ENCODE measurements around the gene KIF26B. TPM values are rescaled to one million over a fixed set of nuclear protein-coding genes. Genes with fewer than 3 reads are reported as not detected.

Gene KIF26B
- polyA plus RNA-seq, 5 donors, result 3.5 to 8.5 (median 5.1) TPM

DNA sequence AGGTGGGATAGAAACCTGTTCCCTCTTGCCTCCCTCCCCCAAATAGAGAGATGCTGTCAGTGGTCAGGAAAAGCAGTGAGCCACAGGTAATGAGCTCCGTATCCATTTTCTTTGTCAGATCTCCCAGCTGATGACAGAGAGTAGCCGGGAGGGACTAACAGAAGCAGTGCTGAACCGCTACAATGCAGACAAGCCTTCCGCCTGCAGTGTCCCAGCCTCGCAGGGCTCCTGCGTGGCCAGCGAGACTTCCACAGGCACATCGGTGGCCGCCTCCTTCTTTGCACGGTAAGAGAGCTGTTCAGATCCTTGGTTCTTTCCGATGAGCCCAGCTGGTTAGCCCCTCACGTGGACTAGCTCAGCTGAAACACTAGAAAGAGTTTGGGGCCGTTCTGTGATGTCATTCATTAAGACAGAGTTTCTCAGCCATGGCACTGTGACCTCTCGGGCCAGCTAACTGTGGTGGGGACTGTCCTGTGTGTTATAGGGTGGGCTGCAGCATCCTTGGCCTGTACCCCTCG lies 264.7 kb downstream of the KIF26B start:
- DNase-seq, result no peak

DNA sequence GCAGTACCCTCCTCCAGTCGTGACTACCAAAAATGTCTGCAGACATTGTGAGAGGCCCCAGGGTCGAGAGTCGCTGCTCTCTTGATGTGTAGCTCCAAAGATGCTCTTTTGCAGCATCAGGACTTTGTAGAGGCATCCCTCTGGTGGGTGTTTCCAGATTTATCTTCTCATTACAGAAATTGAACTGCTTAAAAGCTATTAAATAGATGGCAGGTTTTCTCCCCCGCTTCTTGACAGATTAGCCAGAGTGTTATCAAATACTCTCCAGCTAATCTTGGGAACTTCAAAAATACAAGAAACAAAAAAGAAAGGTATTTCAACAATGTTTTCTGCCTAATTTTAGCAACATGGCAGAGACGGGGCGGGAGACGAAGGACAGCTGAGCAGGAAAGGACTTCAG lies 265.2 kb downstream of the KIF26B start:
- DNase-seq, result no peak

DNA sequence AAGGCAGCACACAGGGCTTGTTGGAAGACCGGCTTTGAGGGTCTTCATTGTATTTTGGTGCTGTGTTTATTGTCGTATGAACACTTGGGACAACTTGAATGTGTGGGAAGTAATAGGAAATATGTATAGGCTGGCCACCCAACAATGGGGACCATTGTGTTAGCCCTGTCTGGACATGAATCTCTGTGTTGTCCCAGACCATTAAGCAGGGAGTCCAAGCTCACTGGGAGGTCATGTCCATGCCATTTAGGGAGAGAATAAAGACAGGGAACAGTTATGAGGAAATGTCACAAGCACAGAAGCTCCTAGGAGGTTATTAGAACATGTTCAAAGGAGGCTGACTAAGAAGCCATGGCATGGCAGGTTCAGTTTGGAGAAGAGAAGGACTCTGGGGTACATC lies 266.1 kb downstream of the KIF26B start:
- DNase-seq, result no peak

DNA sequence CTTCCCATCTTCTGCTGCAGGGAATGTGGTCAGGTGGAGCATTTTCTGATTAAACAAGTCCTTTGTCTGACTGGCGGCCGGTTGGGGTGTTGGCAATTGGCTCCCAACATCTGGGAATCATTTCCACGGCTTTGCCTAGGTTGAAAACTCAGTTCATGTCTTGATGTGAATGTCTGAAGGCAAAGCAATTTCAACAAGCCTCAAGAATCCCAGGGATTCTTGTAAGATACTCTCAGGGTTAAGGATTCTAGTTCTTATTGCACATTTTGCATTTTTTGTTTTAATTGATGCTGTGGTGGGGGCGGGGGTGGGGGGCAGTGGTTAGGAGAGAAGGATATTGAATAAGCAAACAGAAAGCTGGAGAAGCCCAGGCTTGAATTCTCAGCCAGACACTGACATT lies 273.9 kb downstream of the KIF26B start:
- no peak for DNase-seq

DNA sequence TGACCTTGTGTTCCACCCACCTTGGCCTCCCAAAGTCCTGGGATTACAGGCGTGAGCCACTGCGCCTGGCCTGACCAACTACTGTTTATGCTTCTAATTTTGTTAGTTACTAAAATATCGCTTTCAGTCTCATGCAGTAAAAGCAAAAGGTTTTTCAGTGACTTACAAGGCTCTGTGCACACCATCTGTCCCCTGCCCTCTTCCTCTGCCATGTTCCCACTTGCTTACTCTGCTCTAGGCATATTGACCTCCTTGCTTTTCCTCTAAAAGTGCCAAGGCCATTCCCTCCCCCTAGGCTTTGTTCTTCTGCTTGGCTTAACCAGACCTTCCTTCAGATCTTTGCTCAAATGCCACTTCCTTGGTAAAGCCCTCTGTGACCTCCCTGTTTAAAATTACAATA lies 276.9 kb downstream of the KIF26B start:
- no peak for DNase-seq

DNA sequence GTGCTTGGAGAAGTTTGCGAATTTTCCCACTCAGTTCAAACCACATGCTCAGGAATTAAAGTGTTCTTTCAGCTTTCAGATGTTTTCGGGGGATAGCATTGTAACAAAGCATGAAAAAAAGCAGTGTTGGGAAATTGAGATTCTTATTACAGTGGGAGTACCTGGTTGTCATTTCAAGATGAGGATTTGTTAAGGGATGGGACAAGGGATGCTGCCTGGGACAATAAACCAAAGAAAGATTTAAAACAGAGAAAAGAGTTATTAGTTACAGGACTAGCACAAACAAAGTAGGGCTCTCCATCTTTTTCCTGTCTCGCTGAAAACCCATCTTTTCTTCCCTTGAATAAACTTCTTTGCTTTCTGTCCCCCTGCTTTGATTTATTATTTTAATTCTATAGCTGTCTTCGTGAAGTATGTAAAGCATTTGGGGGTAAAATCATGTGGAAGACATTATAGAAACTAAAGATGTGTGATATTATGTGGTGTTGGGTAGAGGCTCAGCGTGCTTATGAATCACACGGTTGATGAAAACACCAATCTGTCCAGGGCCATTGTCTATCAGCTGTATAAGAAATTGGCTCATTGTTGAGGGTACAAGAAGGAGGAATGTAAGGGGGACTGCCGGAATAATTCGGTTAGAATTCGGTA lies 277.6 kb downstream of the KIF26B start:
- no peak for DNase-seq

DNA sequence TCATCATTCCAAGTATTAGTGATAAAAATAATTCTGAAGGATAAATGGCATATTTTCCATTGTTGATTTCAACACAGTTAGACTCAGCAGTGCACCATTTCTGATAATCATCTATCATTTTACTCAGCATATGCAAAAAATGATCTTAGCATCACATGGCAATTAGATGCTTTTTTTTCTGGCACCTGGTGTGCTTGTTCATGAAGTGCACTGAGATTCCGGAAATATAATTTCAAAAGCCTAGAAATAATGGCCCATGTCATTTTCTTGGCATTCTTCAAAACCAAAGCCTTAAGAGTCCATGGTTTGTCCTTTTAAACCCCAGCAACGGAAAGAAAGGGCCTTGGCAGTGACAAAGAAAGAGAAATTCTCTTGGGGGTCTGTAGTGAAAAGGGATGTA lies 278.8 kb downstream of the KIF26B start:
- DNase-seq, result no peak

DNA sequence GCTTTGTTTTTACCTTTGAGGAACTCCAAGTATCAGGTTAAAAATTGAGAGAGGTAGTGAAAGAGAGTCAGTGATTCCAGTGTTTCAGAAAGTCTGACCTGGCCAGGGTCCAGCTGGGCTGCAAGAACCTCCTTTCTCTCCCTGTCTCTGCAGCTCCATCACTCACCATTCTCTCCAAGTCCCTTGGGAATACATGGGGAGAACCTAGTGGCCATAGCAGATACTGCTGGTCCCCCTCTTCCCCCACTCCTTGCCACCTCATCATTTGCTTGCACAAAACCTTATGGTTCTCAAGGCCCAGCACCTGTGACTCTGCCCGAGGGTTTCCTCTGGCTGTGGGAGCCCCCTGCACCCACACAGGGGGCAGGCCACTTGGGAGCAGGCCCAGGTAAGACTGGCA lies 279.5 kb downstream of the KIF26B start:
- DNase-seq, result no peak

DNA sequence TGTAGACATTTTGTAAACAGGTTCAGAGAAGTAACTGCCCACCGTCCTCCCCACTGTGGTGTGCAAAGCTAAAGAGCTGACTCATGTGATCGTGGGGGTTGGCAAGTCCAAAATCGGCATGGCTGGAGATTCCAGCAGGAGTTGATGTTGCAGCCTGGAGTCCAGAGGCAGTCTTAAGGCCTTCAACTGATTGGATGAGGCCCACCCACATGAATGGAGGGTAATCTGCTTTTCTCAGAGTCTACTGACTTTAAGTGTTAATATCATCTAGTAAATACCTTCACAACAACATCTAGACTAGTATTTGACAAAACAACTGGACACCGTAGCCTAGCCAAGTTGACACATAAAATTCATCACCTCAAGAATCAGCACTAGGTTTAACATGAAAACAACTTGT lies 281.6 kb downstream of the KIF26B start:
- DNase-seq, result no peak

DNA sequence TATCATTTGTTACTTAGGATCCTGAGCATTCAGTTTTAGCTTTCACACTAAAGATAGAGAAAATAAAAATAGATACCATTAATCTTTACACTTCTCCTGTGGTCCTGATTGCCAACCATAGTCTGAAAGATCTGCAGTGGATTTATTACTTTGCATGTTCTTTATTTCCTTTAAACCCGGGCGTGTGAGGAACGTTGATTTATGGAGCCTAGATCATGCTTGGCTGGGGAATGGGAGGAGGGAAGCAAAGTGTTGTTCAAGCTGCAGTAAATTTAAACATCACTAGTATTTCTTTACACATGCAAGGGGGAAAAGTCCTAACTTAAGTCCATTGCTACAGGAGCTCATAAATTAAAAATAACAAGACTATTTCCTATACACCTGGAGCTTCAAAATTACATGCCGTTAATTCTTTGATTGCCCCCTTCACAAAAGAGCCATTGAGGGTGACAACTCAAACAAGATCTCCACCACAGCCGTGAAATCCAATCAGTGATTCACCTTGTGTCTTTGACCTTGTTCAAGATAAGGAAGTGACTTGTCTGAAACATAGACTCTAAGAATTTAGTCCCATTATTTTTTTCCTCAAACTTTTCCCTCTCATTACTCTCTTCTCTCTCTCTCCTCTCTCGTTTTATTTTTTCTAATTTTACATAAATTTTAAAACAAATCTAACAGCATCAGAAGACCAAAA lies 282.7 kb downstream of the KIF26B start:
- no peak for DNase-seq

DNA sequence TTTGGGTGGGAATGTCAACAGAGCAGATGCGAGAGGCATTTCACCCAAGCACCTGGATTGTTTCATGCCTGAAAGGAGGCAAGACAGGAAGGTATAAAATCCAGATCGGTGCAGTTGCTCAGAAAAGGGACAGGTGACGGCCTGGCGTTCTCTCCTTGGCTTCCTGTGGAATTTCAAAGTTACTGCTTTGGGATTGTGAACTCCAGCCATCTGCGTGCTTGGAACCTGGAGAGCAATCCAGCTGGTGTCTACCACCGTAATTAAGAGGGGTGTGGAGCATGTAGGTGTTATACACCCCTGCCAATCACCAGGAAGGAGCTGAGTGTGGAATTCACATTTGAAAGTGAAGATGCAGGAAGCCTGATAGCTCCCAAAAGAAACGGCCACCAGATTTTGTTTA lies 286.1 kb downstream of the KIF26B start:
- DNase-seq, result no peak

DNA sequence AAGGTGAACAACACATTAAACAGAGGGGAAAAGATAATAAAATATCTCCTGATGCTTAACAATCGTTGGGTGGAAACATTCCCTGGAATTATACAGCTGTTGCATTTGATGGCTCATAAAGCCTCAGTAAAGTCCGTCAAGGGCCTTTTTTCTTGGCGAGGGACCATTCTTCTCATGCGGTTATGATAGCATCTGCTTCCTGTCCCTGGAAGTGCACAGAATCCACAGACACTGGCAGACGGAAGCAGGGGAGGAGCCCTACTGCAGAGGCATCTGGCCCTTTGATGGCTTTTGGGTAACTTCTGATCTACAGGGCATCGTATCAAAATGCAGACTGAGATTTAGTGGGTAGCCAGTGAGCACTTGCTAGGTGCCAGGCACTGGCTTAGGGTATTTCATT lies 286.9 kb downstream of the KIF26B start:
- peak; percentile 39 to 70 for DNase-seq

DNA sequence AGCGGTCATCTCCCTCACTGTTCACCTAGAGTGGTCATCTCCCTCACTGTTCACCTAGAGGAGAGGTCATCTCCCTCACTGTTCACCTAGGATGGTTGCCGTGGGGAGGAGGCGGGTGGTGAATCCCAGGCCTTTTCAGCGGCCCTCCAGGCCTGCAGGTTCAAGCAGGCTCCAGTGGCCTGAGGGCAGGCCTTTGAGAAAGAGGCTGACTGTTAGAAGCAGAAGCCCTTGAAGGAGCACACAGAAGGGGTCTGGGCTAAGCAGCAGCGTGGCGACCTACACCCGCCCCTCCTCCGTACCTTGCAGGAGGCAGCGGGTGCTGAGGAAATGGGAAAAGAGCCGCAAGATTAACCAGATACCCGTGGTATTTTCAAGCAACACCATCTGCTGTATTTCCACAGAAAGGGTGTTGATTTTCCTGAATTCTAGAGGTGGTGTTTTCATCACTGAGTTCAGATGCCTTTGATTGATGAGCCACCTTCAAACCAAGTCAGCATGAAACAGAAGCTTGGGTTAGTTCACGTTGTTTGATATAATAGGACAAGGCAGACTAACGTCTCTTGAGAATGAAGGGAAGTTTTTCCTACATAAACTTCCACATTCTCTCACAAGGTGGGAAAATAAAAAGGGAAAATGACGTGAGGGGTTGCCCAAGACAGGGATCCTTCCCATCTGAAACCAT lies 289.5 kb downstream of the KIF26B start:
- no peak for DNase-seq

DNA sequence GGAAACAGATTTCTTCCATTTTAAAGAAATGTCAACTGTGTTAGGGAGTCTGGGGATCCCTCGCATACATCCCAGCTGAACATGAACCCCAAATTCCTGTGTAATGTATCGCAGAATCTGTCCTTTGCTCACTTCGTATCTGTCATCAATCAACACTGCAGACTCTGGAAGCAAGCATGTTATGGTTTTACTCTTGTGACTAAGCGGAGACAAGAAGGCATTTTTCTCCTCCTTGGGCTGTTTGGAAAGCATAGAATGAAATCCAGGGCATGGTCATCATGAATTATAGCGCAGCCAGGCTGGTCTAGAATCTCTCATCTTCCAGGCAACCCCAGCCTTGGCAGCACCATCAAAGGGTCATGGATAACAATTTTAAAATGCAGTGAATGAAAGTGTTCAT lies 290.2 kb downstream of the KIF26B start:
- no peak for DNase-seq

DNA sequence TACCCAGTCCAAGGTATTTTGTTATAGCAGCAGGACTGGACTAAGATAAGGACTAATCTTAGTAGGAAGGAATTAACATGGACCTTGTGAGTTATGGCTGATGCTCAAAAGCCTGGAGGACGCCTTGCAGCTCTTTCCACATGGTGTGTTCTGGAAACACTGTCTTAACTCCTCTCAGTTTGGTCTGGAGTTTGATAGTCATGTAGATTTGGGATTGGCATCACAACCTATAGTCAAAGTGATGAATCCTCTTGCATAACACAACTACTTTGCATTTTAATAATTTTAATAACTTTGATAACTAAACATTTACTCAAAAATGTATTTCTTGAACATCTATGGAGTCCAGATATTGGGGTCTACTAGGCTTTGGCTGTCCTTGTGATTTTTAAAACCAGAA lies 293.7 kb downstream of the KIF26B start:
- DNase-seq, result peak in 1 of 2 donors; percentile 16

DNA sequence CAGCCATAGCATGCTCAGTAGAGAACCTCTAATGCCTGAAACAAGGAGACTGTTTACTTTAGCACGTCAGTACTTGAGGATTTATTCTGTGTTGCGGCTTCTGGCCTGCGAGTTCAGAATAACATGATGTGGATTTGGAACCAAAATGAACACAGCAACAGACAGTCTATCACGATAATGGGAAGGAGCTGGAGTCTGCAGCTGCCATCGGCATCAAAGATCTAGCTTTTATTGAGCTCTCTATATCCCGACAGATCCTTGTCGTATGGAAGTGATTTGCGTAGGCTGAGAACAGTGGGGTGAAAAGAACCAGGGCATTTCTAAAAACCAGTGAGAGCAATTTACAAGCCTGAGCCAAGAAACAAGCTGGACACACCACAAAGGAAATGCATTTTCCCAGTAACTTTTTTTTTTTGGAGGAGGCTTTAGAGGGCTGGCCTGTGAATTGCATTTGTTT lies 294.2 kb downstream of the KIF26B start:
- DNase-seq, result peak; percentile 70 to 78

DNA sequence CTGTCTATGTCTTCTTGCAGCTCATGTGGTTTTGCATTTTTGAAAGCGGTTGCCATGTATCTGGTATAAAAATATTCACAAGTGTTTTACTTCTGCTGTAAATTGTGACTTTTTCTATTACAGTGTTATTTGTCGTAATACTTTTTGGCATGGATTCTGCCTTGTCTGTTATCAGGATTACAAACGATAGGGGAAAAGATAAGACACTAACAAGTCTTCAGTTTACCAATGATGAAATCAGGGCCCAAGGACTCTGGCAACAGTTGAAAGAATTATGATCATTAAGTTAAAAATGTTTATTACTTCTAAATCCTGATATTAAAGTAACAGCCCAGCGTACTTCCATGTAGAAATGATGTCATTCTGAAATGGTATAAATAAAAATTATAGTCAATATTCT lies 298.8 kb downstream of the KIF26B start:
- peak in 1 of 2 donors; percentile 31 for DNase-seq

DNA sequence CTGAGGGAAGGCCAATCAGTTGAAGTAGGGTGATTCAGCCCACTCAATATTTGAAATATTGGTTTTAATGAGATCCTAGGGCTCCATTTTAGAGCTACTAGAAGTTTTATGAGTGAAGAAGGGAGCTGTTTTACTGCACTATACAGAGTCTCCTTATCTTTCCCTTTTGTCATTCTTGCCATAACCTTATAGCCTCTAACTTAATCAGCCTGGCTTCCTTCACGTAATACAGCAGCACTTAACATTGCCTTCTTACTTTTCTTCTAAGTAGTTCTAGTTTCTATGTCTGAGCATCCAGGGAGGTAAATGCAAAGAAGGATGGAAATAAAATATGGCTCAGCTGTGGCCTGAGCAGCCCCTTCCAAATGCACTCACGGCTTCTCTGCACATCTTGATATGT lies 299.3 kb downstream of the KIF26B start:
- DNase-seq, result no peak

DNA sequence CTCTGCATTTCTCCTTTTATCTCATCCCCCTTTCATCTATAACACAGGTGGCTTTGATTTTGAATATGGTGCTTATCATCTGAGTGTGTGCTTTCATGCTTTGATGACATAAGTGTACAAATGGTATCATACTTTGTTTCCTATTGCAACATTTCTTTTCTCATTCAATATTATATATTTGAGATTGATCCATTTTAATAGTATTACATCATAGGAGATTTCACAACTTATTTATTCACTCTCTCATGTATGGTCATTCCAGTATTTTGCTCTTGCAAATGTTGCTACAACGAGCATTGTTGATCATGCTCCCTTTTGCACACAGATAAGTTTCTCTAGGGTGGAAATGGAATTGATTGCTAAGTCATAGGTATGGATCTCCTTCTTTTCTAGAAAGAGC lies 302.8 kb downstream of the KIF26B start:
- DNase-seq, result no peak

DNA sequence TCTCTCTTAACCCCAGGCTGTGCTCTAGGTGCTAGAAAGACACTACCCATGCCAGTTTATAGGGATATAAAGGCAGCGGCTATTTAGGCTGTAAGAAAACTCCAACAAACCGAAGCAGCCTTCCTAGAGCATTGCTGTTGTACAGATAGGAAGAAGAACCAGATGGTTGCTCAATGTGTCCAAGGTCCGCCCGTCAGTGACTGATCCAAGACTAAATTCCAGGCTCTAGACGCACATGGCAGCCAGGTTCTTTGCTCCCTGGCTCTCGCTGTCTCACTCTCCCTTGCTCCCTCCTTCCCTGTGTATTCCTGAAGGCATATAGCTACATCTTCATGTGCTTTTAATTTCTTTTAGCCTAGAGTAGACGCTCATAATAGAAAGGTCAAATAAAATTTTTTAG lies 303.4 kb downstream of the KIF26B start:
- no peak for DNase-seq

DNA sequence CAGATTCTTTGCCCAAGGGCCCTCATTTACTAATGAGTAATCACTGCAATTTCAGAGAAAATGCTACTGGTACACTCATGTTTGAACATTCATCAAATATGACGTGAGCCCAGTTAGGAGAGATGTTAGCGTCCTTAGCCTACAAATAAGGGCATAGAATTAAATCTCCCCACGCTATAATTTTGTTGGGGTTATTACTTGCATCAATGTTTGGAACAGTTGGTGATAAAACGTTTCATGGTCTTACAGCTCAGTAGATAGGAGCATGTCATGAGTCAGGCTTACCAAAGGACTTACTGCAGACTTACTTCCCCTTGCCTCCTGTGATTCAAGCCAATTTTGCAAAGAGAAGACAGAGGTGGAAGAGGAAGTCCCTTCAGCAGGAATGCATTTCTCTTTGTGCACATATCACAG lies 304.0 kb downstream of the KIF26B start:
- no peak for DNase-seq

DNA sequence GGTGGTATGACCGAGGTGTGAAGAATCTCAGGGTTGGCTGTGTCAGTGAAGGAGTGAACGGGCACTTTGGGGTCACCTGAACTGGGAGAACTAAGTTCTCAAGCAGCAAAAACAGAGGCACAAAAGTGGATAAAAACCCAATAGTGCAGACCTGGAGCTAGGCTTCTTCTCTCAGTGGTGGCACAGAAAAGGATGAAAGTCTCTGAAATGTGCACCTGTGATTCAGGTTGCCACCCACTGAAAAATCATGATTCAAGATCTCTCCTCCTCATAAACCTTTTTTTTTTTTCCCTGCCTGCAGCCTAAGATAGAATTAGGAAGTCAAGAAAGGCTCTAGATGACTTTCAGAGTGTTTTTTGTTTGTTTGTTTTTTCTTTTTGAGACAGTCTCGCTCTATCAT lies 304.8 kb downstream of the KIF26B start:
- DNase-seq, result no peak

DNA sequence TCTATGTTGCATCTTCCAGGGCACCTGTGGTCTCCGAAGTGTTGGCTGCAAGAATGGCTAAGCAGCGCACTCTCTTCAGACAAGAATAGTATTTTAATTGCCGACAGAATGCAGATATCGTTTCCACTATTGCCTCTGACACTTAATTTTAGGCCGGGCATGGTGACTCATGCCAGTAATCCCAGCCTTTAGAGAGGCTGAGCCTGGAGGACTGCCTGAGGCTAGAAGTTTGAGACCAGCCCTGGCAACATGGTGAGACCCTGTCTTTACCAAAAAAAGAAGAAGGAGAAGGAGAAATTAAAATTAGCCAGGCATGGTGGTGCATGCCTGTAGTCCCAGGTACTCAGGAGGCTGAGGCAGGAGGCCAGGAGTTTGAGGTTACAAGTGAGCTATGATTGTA lies 306.9 kb downstream of the KIF26B start:
- DNase-seq, result no peak
